ENCODE measurements around the gene CISD1.

GRCh38 chr10:58243269-58243668 lies 25.7 kb upstream of the CISD1 start:
- TF ChIP-seq CHD2 (IDR thresholded peaks at IDR 0.05; ENCODE audit: borderline replicate concordance, low read depth, low read length) (no peak), MXI1 (IDR thresholded peaks at IDR 0.05; ENCODE audit: low read depth, low read length) (no peak), RCOR1 (conservative IDR thresholded peaks at IDR 0.05; ENCODE audit: low read depth, low read length) (no peak), CEBPZ (IDR thresholded peaks at IDR 0.05; ENCODE audit: low read depth, low read length) (no peak), BRCA1 (IDR thresholded peaks at IDR 0.05; ENCODE audit: low read depth, low read length) (no peak), CTCF (IDR thresholded peaks at IDR 0.05 in 2 of 3, conservative IDR thresholded peaks at IDR 0.05 in 1 of 3; ENCODE audit: control insufficient read depth in 2 of 3, extremely low read depth in 1 of 3, insufficient read depth in 1 of 3, low read depth in 3 of 3, low read length in 3 of 3) (no peak), ZNF384 (IDR thresholded peaks at IDR 0.05; ENCODE audit: borderline replicate concordance, low read depth, low read length) (no peak), GABPA (IDR thresholded peaks at IDR 0.05; ENCODE audit: low read depth) (no peak), HDAC2 (IDR thresholded peaks at IDR 0.05) (no peak)

Measured in GM12878 (cell line).